ENCODE measurements around the gene ZNF223.

ZNF223 gene

GRCh38 chr19:44109458-44109857, 57.6 kb downstream of the ZNF223 start:
- H3K9me3 Mint-ChIP-seq: peaks cover 63% of the 10 kb centered on the region
- H3K27me3 Mint-ChIP-seq: peaks cover 5% of the 10 kb centered on the region
- H3K36me3 Mint-ChIP-seq: peaks cover 56% of the 10 kb centered on the region
- H3K27ac Mint-ChIP-seq: no peak overlapping the region
- CTCF ChIA-PET: no interaction called here
- no peak overlapping the region for H3K4me3 Mint-ChIP-seq
- DNase-seq: no peak
- peaks cover 20% of the 10 kb centered on the region for H3K4me1 Mint-ChIP-seq

- peak overlapping the region; percentile 51 for H3K4me3 Mint-ChIP-seq
- no peak overlapping the region for H3K27ac Mint-ChIP-seq
- peaks cover 42% of the 10 kb centered on the region for H3K9me3 Mint-ChIP-seq
- DNase-seq: no peak
- peaks cover 5% of the 10 kb centered on the region for H3K27me3 Mint-ChIP-seq
- peaks cover 23% of the 10 kb centered on the region for H3K4me1 Mint-ChIP-seq
- CTCF ChIA-PET: no interaction called here
- H3K36me3 Mint-ChIP-seq: peaks cover 40% of the 10 kb centered on the region
Observed at GRCh38 chr19:44111910-44112463, 60.2 kb downstream of the ZNF223 start.

GRCh38 chr19:44112802-44113137, 60.9 kb downstream of the ZNF223 start:
- DNase-seq: no peak
- Mint-ChIP-seq H3K4me1 (peaks cover 23% of the 10 kb centered on the region), H3K9me3 (peaks cover 34% of the 10 kb centered on the region), H3K27ac (no peak overlapping the region), H3K36me3 (peaks cover 39% of the 10 kb centered on the region), H3K27me3 (peaks cover 5% of the 10 kb centered on the region), H3K4me3 (peak overlapping the region; percentile 99)
- CTCF ChIA-PET: no interaction called here

DNA sequence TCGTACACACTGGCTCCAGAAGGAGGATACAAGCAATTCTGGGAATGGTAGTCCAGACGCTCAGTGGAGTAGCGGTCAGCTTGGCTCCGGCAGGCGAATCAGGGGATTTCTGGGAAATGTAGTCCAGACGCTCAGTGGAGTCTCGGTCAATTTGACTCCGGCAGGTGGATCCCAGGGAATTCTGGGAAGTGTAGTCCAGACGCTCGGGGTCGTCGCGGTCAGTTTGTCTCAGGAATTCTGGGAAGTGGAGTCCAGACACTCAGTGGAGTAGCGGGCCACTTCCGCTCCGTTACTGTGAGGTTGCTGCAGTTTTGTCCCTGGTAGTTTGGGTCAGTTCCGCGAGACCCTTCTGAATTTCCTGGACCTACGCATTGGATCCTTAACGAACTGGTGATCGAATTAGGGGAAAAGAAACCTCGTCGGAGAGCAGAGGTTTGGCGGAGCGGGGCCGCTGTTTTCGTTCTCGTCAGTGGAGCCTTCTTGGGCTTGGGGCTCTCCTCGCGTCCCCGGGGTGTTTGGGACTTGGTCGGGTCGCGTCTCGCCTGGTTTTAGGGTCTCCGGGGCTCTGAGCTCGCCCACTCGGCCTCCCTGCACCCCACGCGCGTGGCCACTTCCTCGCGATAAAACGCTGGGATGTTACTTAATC, 61.4 kb downstream of the ZNF223 start, which contains the start of gene ZNF225:
ZNF225 (plus strand) TSS at position 262 of the 646 bp plus-strand sequence. CDS start 2,429 bp downstream, outside the sequence.
- DNase-seq: peak; percentile 89
- Mint-ChIP-seq H3K4me3 (peak within 1 kb of the TSS; percentile 99), H3K27ac (peak within 1 kb of the TSS; percentile 85), H3K9me3 (peaks cover 30% of the 10 kb centered on the region), H3K36me3 (peaks cover 37% of the 10 kb centered on the region), H3K4me1 (peaks cover 23% of the 10 kb centered on the region), H3K27me3 (peaks cover 5% of the 10 kb centered on the region)
- CTCF ChIA-PET: interaction anchor here (1.6 kb wide), 1 partner anchor 18 kb away, joined by 5 read pairs; no protein-coding TSS in a partner anchor

- peaks cover 23% of the 10 kb centered on the region for H3K4me1 Mint-ChIP-seq
- CTCF ChIA-PET: interaction anchor here (1.6 kb wide), 1 partner anchor 19 kb away, joined by 5 read pairs; no protein-coding TSS in a partner anchor
- peaks cover 39% of the 10 kb centered on the region for H3K36me3 Mint-ChIP-seq
- H3K9me3 Mint-ChIP-seq: peaks cover 26% of the 10 kb centered on the region
- DNase-seq: no peak
- H3K27ac Mint-ChIP-seq: peak overlapping the region; percentile 85
- H3K4me3 Mint-ChIP-seq: peak overlapping the region; percentile 99
- peaks cover 5% of the 10 kb centered on the region for H3K27me3 Mint-ChIP-seq
Observed at GRCh38 chr19:44113784-44114390, 62.1 kb downstream of the ZNF223 start.

Measured in activated naive CD4-positive, alpha-beta T cell treated with anti-CD3 and anti-CD28 coated beads, Interleukin-2, amount 10 ng/mL, durations not matched to agents 7 days and 5 days (primary cell).